ENCODE data around the gene MZT2B. TPM values are rescaled to one million over a fixed set of nuclear protein-coding genes. Genes with fewer than 3 reads are reported as not detected.
"Not testable (repeated sequence)": the region's sequence is repeated elsewhere in the genome, so short reads cannot be mapped to it uniquely, and the experiment has no call there.

The MZT2B gene
- total RNA-seq, 1 experiment from 2014 or later: 235 TPM

DNA sequence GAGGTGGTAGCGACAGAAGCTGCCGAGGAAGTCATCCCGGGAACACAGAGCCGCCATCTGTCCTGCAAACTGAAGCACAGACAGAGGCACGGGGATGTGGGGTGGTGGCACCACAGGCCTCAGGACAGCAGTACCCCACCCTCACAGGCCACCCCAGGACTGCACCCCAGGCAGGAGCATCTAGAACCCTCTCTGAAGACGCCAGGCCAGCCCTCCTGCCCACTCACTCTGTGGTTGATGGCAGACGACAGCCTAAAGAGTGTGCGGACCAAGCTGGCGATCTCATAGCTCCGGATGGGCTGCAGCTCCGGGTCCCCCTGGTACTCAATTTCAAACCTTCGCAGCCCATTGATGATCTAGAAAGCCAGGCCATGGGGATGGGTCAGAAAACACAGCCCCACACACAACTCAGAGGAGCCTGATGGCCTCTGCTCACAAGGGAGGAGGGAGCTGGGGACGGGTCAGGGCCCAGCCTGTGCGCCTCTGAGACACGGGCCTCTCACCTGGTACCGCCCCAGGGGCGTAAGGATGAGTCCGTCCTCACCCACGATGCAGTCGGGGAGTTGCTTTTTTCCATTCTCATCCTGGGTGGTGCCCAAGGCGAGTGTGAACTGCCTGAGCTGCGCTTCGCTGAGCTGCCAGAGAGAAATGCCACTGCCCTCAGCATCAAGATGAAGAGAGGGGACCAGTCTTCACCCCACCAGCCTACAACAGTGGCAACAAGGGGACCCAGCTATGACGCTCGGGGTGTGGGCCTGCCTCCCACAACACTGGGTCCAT, 29.1 kb upstream of the MZT2B start:
- no peak for DNase-seq (ENCODE audit: low spot score)

DNA sequence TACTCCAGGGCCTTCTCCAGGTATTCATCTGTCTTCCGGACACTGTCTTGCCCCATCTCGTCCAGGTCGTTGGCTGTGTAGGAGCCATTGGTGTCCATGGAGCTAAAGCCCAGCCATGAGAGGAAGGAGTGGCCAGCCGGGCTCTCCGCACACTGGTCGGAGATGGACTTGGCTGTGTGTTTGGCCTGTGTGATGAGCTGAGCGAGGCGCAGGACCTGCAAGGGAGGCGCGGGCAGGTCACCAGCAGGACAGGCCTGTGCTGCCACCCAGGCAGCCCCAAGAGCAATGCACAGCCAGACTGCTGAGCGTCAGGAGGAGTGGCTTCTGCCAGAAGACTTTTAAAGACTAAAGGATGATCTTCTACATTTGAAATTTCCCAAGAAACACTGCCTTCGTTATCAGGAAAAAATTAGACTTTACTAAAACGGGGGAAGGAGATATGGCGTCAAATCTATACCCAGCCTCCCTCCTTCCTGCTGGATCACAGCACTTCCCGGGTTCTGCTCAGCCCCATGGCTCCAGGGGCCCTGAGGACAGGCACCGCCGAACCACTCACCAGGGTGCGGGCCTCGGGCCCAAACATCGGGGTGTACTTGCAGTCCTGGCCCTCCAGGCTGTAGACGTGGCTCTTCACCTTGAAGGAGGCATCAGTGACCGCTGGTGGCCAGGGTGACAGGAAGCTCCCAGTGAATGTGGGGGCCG, 28.2 kb upstream of the MZT2B start:
- DNase-seq (ENCODE audit: low spot score): not testable (repeated sequence)

DNA sequence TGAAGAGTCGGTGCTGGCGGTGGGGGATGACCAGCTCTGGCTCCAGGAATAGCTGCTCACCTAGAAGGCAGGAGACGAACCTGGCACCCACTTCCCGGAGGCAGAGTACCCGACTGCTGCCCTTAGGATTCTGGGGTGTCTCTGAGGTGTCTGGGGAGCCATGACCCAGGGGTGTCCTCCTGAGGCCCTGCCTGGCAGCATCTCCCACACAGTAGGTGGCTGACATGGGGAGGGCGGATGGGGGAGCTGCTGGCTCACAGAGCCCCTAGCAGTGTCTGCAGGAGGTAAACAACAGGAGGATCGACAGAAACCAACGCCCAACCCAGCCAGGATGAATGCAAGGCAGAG, 27.7 kb upstream of the MZT2B start:
- not testable (repeated sequence) for DNase-seq (ENCODE audit: low spot score)

GRCh38 chr2:130154773-130155765, 27.0 kb upstream of the MZT2B start:
- no peak for DNase-seq (ENCODE audit: low spot score)

GRCh38 chr2:130155956-130156623, 26.0 kb upstream of the MZT2B start:
- DNase-seq (ENCODE audit: low spot score): peak; percentile 49

- DNase-seq (ENCODE audit: low spot score): no peak
Observed at GRCh38 chr2:130156624-130157004, 25.4 kb upstream of the MZT2B start.

DNA sequence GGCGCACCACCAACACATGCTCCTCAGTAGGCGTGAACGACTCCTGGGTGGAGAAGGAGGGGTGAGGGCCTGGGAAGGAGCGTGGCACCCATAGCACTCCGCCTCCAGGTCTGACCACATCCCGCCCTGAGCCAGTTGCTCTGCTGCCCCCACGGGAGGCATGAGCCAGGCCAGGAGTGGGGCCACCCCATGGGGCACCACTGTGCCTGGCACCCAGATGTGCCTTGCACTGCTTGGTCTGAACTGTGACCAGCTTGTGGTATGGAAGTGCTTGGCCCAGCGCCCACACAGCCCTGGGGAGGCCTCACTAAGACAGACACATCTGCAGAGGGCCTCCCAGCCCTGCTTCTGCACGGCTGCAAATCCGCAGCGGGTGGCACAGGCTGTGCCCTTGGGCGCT, 24.7 kb upstream of the MZT2B start:
- not testable (repeated sequence) for DNase-seq (ENCODE audit: low spot score)

DNA sequence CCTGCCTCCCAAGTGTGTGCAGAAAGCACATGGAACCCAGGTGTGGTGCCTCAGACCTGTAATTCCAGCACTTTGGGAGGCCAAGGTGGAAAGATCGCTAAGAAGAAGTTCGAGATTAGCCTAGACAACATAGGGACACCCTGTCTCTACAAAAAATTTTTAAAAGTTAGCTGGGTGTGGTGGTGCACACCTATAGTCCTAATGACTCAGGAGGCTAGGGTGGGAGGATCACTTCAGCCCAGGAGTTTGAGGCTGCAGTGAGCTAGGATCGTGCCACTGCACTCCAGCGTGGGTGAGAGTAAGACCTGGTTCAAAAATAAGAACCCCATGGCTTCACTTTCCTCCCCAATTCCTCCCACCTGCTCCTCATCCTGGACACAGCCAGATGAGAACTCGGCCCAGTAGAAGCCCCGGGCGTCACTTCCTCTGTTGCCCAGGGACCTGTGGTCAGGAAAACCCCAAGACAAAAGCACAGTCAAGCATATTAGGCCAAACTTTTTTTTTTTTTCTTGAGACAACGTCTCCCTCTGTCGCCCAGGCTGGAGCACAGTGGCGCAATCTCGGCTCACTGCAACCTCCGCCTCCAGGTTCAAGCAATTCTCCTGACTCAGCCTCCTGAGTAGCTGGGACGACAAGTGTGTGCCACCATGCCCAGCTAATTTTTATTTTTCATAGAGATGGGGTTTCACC, 24.1 kb upstream of the MZT2B start:
- not testable (repeated sequence) for DNase-seq (ENCODE audit: low spot score)

DNA sequence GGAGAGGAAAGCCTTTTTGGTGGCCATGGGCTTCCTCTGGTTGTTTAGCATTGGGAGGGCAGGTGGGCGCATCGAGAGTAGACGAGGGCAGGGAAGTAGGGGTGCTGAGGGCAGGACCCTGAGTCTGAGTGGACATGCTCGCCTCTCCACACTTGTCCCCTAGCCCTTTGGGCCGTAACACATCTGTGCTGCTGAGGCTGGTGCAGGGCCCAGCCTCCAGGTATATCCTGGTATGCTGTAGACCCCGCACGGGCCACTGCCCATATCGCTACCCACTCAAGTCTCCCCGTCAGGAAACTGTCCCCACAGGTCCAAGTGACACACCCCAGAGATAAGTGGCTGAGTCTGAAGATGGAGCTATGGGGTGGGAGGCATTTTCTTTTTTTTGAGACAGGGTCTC, 23.4 kb upstream of the MZT2B start:
- DNase-seq (ENCODE audit: low spot score): no peak

DNA sequence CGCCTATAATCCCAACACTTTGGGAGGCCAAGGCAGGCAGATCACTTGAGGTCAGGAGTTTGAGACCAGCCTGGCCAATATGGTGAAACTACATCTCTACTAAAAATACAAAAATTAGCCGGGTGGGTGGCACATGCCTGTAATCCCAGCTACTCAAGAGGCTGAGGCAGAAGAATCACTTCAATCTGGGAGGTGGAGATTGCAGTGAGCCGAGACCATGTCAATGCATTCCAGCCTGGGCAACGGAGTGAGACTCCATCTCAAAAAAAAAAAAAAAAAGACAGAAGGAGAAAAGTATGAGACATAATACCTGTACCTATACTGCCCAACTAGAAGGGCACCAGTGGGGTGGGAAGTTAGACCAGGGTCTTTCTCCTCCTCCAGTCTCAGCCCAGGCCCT, 22.7 kb upstream of the MZT2B start:
- DNase-seq (ENCODE audit: low spot score): not testable (repeated sequence)

- DNase-seq (ENCODE audit: low spot score): no peak
Observed at GRCh38 chr2:130160131-130160530, 21.9 kb upstream of the MZT2B start.

- DNase-seq (ENCODE audit: low spot score): not testable (repeated sequence)
Observed at GRCh38 chr2:130160838-130161705, 21.0 kb upstream of the MZT2B start.

GRCh38 chr2:130162486-130162885, 19.6 kb upstream of the MZT2B start:
- not testable (repeated sequence) for DNase-seq (ENCODE audit: low spot score)

- DNase-seq (ENCODE audit: low spot score): no peak
Observed at GRCh38 chr2:130162968-130163367, 19.1 kb upstream of the MZT2B start.

DNA sequence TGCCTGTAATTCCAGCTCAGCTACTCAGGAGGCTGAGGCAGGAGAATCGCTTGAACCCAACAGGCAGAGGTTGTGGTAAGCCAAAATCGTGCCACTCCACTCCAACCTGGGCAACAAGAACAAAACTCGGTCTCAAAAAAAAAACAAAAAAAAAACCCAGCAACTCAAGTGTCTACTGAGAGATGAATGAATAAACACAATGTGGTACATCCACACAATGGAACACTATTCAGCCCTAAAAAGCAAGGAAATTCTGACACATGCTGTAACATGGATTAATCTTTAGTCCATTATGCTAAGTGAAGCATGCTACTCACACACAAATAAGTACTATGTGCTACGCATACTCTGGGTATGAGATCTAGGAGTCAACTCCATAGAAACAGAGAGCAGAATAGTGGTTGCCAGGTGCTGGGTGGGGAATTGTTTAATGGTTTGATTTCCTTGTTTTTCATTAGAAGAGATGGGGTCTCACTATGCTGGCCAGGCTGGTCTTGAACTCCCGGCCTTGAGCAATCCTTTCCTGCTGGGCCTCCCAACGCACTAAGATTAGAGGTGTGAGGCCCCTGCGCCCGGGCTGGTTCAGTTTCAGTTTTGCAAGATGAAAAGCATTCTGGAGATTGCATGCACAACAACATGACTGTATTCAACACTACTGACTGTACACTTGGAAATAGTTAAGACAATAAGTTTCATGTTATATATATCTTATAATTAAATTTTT, 16.6 kb upstream of the MZT2B start:
- DNase-seq (ENCODE audit: low spot score): no peak

- DNase-seq (ENCODE audit: low spot score): not testable (repeated sequence)
Observed at GRCh38 chr2:130166611-130167010, 15.5 kb upstream of the MZT2B start.

DNA sequence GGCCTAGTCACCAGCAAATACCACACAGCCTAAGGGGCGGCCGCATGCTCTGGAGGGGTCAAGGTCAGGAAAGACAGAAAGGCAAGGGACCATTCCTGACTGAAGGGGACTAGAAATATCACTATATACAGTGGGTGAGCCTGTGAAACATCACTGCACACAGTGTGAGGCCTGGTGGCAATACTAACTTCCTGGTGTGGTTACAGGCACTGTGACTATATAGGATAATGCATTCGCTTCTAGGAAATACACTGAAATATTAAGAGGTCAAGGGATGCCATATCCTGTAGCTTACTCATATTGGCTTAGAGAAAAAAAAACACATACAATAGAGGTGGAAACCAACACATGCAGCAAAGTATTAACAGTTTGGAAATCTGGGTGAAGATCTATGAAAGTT, 12.9 kb upstream of the MZT2B start:
- DNase-seq (ENCODE audit: low spot score): not testable (repeated sequence)

DNA sequence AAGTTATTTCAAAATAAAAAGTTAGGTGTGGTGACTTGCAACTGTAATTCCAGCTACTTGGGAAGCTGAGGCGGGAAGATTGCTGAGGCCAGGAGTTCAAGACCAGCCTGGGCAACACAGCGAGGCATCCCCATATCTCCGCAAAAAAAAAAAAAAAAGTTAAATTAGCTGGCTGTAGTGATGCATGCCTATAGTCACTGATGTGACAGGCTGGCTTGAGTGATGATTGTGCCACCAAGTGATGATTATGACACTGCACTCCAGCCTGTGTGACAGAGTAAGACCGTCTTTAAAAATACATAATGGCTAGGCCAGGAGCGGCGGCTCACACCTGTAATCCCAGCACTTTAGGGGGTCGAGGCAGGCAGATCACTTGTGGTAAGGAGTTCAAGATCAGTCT, 12.2 kb upstream of the MZT2B start:
- DNase-seq (ENCODE audit: low spot score): no peak

DNA sequence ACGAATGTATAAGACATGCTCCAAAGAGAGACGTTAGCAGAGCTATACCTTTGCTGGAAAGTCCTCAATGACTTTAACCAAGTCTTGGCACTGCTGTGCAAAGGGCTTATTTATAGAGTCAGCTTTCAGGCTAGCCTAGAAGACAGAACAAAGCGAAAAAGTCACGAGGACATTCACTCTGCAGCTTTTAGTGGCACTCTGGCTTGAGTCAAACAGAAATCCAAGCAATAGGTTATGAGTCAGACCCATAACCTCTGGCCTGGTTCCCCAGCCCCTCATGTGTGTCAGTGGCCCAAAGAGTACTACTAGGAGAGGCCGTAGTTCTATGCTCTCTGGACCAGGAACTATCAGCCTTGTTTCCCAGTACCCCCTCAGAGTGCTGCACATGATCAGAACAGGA, 7.2 kb upstream of the MZT2B start:
- DNase-seq (ENCODE audit: low spot score): not testable (repeated sequence)
